ENCODE results near the gene MASTL. TPM values are rescaled to one million over a fixed set of nuclear protein-coding genes. Genes with fewer than 3 reads are reported as not detected.

Gene MASTL
- total RNA-seq, 1 experiment from 2014 or later: 43.5 TPM

Other genes with a start within 250 kb of the MASTL start
- gene ANKRD26, start 54.9 kb upstream of the MASTL start, total RNA-seq (2014; rRNA removed; shearing (Covaris generic)): 7.4 and 14.3 TPM in 2 replicates
- gene YME1L1, start 968 bp upstream of the MASTL start, total RNA-seq (2014; rRNA removed; shearing (Covaris generic)): 120 and 156 TPM in 2 replicates
- 15.6 and 20.4 TPM in 2 replicates for gene ACBD5, start 85.4 kb downstream of the MASTL start, total RNA-seq (2014; rRNA removed; shearing (Covaris generic))

Data from SJSA1 (cell line).